Fibroblast of lung (primary cell): ENCODE measurements around the gene KICS2. TPM values are rescaled to one million over a fixed set of nuclear protein-coding genes. Genes with fewer than 3 reads are reported as not detected.
A peak's percentile ranks its signal among the peaks of the same experiment; 100 is the strongest.

Experiments
- DNase-seq, 2 donors: peaks; one replicate each; pipeline versions ENCODE4 v3.0.0 to v3.0.0-alpha.2; 2010; ENCODE audit warnings: low read depth in 2 of 2
- H2AFZ ChIP-seq: 2 replicates; pipeline ENCODE4 v1.5.1; 2012; ENCODE audit warnings: low read length, control low read depth, inconsistent platforms
- H3K27ac ChIP-seq: 2 replicates; pipeline ENCODE4 v1.5.1; 2011; ENCODE audit warnings: low read length, control low read depth; ENCODE audit not compliant: insufficient read depth
- H3K27me3 ChIP-seq: 2 replicates; pipeline ENCODE4 v1.5.1; 2011; ENCODE audit warnings: mild to moderate bottlenecking, low read length; ENCODE audit not compliant: control insufficient read depth, insufficient read depth
- H3K36me3 ChIP-seq: 2 replicates; pipeline ENCODE4 v1.5.1; 2011; ENCODE audit warnings: low read length; ENCODE audit not compliant: control insufficient read depth, insufficient read depth
- H3K4me1 ChIP-seq: 2 replicates; pipeline ENCODE4 v1.5.1; 2011; ENCODE audit warnings: low read length; ENCODE audit not compliant: control insufficient read depth, insufficient read depth; ENCODE audit errors: extremely low read depth
- H3K4me2 ChIP-seq: 2 replicates; pipeline ENCODE4 v1.5.1; 2011; ENCODE audit warnings: low read length, control low read depth; ENCODE audit not compliant: insufficient read depth; ENCODE audit errors: extremely low read depth
- H3K4me3 ChIP-seq, 4 experiments: fragments of 200-600 bp in 1 of 4; sonication (generic) in 1 of 4; replicated peaks in 1 of 4; 2 replicates each; pipeline ENCODE4 v1.5.1; 2011 to 2016; ENCODE audit warnings: low read length in 4 of 4, low read depth in 3 of 4, mild to moderate bottlenecking in 3 of 4, control low read depth in 2 of 4, inconsistent platforms in 1 of 4, mixed read lengths in 1 of 4; ENCODE audit not compliant: insufficient read depth in 1 of 4; ENCODE audit errors: control extremely low read depth in 1 of 4
- H3K79me2 ChIP-seq: 2 replicates; pipeline ENCODE4 v1.5.1; 2012; ENCODE audit warnings: mild to moderate bottlenecking, low read length, inconsistent platforms; ENCODE audit not compliant: control insufficient read depth, insufficient read depth
- H3K9ac ChIP-seq: 2 replicates; pipeline ENCODE4 v1.5.1; 2011; ENCODE audit warnings: mild to moderate bottlenecking, low read length, control low read depth; ENCODE audit not compliant: insufficient read depth
- H3K9me3 ChIP-seq: 2 replicates; pipeline ENCODE4 v1.5.1; 2012; ENCODE audit warnings: low read depth, low read length; ENCODE audit not compliant: control insufficient read depth, insufficient read depth
- H4K20me1 ChIP-seq: 2 replicates; pipeline ENCODE4 v1.5.1; 2011; ENCODE audit warnings: low read length; ENCODE audit not compliant: control insufficient read depth, insufficient read depth; ENCODE audit errors: extremely low read depth
- EZH2 ChIP-seq: IDR thresholded peaks from 2 replicates; pipeline ENCODE4 v1.5.1; 2012; ENCODE audit warnings: low read length, control low read depth, mild to moderate bottlenecking; ENCODE audit errors: missing control alignments
- polyA plus RNA-seq, 2 donors: library from polyadenylated mRNA; depleted of rRNA in 1 of 2; stranded (reverse) in 1 of 2; unstranded in 1 of 2; fragments of >200 nt; gene quantifications; 2 replicates each; pipeline ENCODE4 v1.2.1, GENCODE V29; 2011 to 2012; ENCODE audit warnings: missing spikeins in 1 of 2
- total RNA-seq: library from RNA; depleted of rRNA; stranded (reverse); fragments of >200 nt; gene quantifications from 2 replicates; pipeline ENCODE4 v1.2.1, GENCODE V29; 2014
- TF ChIP-seq, protein P1 (sequence below), 2 donors: IDR thresholded peaks in 1 of 2; conservative IDR thresholded peaks in 1 of 2; 1 replicate in 1 of 2; 2 replicates in 1 of 2; pipeline ENCODE4 v1.5.1; 2011 to 2012; ENCODE audit warnings: low read length in 2 of 2, control low read depth in 1 of 2, inconsistent platforms in 1 of 2, low read depth in 1 of 2, mild to moderate bottlenecking in 1 of 2

Gene KICS2
- total and polyA plus RNA-seq, 2 donors (not counting 1 experiment from before 2014, with no cell fraction given) = 3.2 to 9.7 TPM

DNA sequence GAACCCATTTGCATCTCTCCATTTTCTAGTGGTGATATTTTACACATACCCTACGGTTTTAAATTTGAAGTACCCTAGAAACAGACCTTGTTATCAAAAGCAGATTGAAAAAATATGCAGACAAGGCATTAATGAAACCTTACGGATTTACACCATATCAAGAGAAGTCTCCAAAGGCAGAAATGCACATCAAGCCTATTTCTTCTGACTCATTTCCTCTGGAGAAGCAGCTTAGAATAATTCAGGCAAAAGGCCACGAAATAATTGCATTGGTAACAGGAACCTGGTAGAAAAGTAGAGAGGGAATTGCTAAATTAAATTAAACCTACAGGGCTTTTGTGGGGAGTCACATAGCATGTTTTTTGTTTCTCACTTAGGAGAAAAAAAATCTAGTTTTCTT, 34.7 kb downstream of the KICS2 start:
- peak; percentile 76 to 84 for DNase-seq
- no peaks in the 10 kb centered on the region for H3K36me3 ChIP-seq
- H3K9ac ChIP-seq = no peak overlapping the region
- no peaks in the 10 kb centered on the region for H3K79me2 ChIP-seq
- H3K9me3 ChIP-seq = no peaks in the 10 kb centered on the region
- peak overlapping the region; percentile 57 for H3K27ac ChIP-seq
- peaks cover 16% of the 10 kb centered on the region for H3K4me1 ChIP-seq
- no peak overlapping the region for H3K4me3 ChIP-seq
- no peak overlapping the region for H2AFZ ChIP-seq
- TF ChIP-seq, protein P1, sequence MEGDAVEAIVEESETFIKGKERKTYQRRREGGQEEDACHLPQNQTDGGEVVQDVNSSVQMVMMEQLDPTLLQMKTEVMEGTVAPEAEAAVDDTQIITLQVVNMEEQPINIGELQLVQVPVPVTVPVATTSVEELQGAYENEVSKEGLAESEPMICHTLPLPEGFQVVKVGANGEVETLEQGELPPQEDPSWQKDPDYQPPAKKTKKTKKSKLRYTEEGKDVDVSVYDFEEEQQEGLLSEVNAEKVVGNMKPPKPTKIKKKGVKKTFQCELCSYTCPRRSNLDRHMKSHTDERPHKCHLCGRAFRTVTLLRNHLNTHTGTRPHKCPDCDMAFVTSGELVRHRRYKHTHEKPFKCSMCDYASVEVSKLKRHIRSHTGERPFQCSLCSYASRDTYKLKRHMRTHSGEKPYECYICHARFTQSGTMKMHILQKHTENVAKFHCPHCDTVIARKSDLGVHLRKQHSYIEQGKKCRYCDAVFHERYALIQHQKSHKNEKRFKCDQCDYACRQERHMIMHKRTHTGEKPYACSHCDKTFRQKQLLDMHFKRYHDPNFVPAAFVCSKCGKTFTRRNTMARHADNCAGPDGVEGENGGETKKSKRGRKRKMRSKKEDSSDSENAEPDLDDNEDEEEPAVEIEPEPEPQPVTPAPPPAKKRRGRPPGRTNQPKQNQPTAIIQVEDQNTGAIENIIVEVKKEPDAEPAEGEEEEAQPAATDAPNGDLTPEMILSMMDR (conservative IDR thresholded peaks at IDR 0.05 in 1 of 2, IDR thresholded peaks at IDR 0.05 in 1 of 2; ENCODE audit: low read depth in 1 of 2, low read length in 2 of 2) = no peak
- no peak for TF ChIP-seq EZH2
- H4K20me1 ChIP-seq = no peaks in the 10 kb centered on the region
- H3K27me3 ChIP-seq = no peaks in the 10 kb centered on the region
- no peak overlapping the region for H3K4me2 ChIP-seq

DNA sequence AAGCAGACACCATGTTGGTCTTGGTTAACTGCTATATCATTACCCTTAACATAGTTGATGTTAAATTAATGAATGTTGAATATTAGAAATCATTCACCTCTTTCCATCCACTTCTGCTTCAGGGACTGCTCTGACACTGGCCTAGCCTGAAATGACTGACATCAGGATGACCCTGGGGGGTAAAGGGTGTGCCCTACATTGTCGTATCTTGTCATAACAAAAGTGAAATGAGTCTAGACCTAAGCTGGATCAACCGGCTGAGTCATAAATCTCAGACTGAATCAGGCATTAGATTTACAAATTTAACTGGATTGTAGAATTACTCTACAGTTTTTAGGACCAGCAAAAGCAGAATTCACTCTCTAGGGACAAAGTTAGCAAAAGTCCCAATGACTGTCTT, 35.3 kb downstream of the KICS2 start:
- DNase-seq = peak; percentile 18 to 50

DNA sequence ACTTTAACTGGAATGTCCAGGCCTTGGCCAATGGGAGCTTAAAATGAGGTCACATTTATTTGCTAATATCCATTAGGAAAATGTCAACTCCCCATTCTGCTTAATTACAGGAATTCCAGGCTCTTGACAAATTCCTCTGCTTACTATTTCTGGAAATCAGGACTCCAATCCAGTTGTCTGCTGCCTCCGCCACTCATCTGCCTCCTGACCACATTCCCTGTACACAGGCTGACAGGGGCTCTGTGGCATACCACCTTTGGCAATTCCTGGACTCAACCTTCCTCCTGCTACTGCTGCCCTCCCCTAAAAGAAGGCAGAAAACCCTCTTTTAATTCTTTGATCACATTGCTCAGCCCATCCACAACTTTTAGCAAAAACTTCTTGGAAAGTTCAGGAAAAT, 37.9 kb downstream of the KICS2 start:
- Histone ChIP-seq H3K9ac (no peak overlapping the region), H3K36me3 (no peaks in the 10 kb centered on the region), H3K9me3 (no peaks in the 10 kb centered on the region), H3K27me3 (no peaks in the 10 kb centered on the region), H2AFZ (no peak overlapping the region), H3K4me3 (no peak overlapping the region), H3K4me2 (no peak overlapping the region), H3K4me1 (peaks cover 31% of the 10 kb centered on the region), H3K27ac (no peak overlapping the region), H4K20me1 (no peaks in the 10 kb centered on the region), H3K79me2 (no peaks in the 10 kb centered on the region)
- TF ChIP-seq EZH2 = no peak
- TF ChIP-seq, protein P1 (conservative IDR thresholded peaks at IDR 0.05 in 1 of 2, IDR thresholded peaks at IDR 0.05 in 1 of 2; ENCODE audit: low read depth in 1 of 2, low read length in 2 of 2) = no peak
- no peak for DNase-seq

More for the DNA sequence above, 35.3 kb downstream of the KICS2 start:
- no peak overlapping the region for H3K9ac ChIP-seq
- no peak overlapping the region for H2AFZ ChIP-seq
- no peak overlapping the region for H3K4me3 ChIP-seq
- TF ChIP-seq, protein P1 (conservative IDR thresholded peaks at IDR 0.05 in 1 of 2, IDR thresholded peaks at IDR 0.05 in 1 of 2; ENCODE audit: low read depth in 1 of 2, low read length in 2 of 2) = no peak
- TF ChIP-seq EZH2 = no peak
- no peaks in the 10 kb centered on the region for H3K36me3 ChIP-seq
- no peaks in the 10 kb centered on the region for H3K27me3 ChIP-seq
- H4K20me1 ChIP-seq = no peaks in the 10 kb centered on the region
- H3K4me2 ChIP-seq = no peak overlapping the region
- H3K79me2 ChIP-seq = no peaks in the 10 kb centered on the region
- H3K27ac ChIP-seq = peak overlapping the region; percentile 57
- peaks cover 20% of the 10 kb centered on the region for H3K4me1 ChIP-seq
- H3K9me3 ChIP-seq = no peaks in the 10 kb centered on the region
